ENCODE results near the gene BMP5.

DNA sequence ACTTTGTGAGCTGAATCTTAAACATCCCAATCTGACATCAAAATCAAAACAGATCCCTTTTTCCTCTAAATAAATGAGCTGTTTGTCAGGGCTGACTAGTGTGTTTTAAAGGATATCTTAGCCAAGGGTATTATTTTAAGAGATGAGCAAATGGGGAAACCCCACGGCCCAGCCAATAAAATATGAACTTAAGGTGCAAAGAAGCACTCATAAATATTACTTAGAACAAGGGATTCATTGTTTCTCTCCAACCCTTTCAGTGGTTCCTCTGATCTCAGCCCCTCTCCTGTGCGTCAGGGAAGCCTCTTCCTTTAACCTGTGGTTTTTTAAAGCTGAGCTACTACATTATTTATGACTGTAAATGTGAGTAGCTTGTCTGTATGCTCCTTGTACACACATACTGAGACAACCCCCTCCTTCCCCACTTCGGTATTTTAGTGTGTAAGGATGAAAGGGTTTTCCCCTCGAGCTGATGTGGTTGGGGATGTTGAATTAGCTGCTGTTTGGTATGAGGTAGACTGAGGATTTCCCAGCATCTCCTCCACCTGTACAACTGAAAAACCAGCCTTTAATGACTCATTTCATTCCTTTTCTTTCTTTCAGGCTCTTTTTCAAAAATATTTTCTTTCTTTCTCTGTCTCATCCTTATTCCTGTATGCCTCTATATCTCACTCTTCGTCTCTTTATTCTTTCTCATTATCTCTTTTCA is 6.5 kb downstream of the BMP5 start:
- TF ChIP-seq IRF2 (CRISPR knock-in tag; IDR thresholded peaks at IDR 0.05), result no peak
- TF ChIP-seq POLR2A (conservative IDR thresholded peaks at IDR 0.05), result no peak
- no peak for TF ChIP-seq FOXK2 (conservative IDR thresholded peaks at IDR 0.05 in 1 of 2, IDR thresholded peaks at IDR 0.05 in 1 of 2; ENCODE audit: low read depth in 2 of 2)
- TF ChIP-seq, protein P1, sequence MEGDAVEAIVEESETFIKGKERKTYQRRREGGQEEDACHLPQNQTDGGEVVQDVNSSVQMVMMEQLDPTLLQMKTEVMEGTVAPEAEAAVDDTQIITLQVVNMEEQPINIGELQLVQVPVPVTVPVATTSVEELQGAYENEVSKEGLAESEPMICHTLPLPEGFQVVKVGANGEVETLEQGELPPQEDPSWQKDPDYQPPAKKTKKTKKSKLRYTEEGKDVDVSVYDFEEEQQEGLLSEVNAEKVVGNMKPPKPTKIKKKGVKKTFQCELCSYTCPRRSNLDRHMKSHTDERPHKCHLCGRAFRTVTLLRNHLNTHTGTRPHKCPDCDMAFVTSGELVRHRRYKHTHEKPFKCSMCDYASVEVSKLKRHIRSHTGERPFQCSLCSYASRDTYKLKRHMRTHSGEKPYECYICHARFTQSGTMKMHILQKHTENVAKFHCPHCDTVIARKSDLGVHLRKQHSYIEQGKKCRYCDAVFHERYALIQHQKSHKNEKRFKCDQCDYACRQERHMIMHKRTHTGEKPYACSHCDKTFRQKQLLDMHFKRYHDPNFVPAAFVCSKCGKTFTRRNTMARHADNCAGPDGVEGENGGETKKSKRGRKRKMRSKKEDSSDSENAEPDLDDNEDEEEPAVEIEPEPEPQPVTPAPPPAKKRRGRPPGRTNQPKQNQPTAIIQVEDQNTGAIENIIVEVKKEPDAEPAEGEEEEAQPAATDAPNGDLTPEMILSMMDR (IDR thresholded peaks at IDR 0.05 in 2 of 3, conservative IDR thresholded peaks at IDR 0.05 in 1 of 3; ENCODE audit: insufficient read depth in 2 of 3, low read depth in 1 of 3, low read length in 3 of 3), result no peak
- TF ChIP-seq CHD2 (IDR thresholded peaks at IDR 0.05; ENCODE audit: low read depth, low read length), result no peak
- no peak for TF ChIP-seq HDGF (IDR thresholded peaks at IDR 0.05)
- TF ChIP-seq, protein P2, sequence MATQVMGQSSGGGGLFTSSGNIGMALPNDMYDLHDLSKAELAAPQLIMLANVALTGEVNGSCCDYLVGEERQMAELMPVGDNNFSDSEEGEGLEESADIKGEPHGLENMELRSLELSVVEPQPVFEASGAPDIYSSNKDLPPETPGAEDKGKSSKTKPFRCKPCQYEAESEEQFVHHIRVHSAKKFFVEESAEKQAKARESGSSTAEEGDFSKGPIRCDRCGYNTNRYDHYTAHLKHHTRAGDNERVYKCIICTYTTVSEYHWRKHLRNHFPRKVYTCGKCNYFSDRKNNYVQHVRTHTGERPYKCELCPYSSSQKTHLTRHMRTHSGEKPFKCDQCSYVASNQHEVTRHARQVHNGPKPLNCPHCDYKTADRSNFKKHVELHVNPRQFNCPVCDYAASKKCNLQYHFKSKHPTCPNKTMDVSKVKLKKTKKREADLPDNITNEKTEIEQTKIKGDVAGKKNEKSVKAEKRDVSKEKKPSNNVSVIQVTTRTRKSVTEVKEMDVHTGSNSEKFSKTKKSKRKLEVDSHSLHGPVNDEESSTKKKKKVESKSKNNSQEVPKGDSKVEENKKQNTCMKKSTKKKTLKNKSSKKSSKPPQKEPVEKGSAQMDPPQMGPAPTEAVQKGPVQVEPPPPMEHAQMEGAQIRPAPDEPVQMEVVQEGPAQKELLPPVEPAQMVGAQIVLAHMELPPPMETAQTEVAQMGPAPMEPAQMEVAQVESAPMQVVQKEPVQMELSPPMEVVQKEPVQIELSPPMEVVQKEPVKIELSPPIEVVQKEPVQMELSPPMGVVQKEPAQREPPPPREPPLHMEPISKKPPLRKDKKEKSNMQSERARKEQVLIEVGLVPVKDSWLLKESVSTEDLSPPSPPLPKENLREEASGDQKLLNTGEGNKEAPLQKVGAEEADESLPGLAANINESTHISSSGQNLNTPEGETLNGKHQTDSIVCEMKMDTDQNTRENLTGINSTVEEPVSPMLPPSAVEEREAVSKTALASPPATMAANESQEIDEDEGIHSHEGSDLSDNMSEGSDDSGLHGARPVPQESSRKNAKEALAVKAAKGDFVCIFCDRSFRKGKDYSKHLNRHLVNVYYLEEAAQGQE (IDR thresholded peaks at IDR 0.05; ENCODE audit: borderline replicate concordance), result no peak
- TF ChIP-seq, protein P2 (CRISPR knock-in tag; IDR thresholded peaks at IDR 0.05; ENCODE audit: low read depth), result no peak
- no peak for TF ChIP-seq RAD21 (CRISPR knock-in tag; conservative IDR thresholded peaks at IDR 0.05 in 1 of 2, IDR thresholded peaks at IDR 0.05 in 1 of 2)
- no peak for TF ChIP-seq JUN (IDR thresholded peaks at IDR 0.05; ENCODE audit: borderline replicate concordance, low read depth, low read length)
- no peak for TF ChIP-seq JUN (CRISPR knock-in tag; IDR thresholded peaks at IDR 0.05; ENCODE audit: borderline replicate concordance)
- no peak for TF ChIP-seq SIN3B (IDR thresholded peaks at IDR 0.05; ENCODE audit: low read depth)

All from K562 (cell line).